Stimulated activated CD8-positive, alpha-beta memory T cell treated with anti-CD3 and anti-CD28 coated beads, Interleukin-15, amount 100 ng/mL, for 1 hour (primary cell): ENCODE results near the gene LYSMD2.

ENCODE experiments used
- DNase-seq: peaks from one replicate; pipeline ENCODE4 v3.0.0-alpha.2; 2020; ENCODE audit warnings: low read depth

LYSMD2 gene

DNA sequence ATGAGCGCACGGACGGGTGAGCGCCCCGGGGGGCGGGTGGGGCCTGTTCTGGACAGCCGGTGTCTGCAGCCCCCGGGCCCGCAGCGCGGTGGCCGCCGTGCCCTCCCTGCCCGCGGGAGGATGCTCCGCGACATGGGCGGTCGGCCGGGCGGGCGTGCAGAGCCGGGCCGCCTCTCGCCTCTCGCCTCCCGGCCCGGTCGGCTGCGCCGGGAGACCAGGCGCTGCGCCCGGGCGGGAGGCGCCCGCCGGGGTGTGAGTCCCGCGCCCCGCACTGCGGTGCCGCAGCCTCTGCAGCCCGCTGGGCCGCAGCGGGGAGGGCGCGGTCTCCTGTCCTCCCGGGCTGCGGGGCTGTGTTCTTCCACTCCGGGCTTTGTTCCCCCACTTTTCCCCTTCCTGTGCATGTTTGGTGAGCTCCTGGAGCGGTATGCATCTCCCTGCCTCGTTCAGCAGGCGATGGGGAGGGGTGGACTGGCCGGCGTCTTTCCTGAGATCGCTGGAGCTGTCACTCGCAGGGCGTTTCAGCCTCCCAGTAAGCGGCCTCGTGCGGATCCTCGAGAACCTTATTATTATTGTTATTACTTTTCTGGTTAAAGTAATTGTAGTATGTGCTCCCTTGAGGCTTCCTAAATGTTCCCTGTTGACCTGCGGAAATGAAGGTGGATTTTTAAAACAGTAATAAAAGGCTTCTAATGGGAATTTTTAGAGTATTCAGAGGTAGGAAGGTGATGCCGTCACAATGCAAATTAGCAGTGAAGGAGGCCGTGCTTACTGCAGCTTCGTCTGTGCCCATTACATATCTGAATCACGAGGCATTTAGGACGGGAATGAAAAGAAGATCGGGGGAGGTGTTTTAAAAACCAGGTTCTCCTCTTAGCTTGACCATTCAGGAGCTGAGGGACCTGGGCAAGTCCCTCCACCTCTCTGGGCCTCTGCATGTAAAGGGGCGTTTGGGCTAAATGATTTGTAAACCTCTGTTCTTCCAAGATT, 14.5 kb upstream of the LYSMD2 start:
- no peak for DNase-seq

DNA sequence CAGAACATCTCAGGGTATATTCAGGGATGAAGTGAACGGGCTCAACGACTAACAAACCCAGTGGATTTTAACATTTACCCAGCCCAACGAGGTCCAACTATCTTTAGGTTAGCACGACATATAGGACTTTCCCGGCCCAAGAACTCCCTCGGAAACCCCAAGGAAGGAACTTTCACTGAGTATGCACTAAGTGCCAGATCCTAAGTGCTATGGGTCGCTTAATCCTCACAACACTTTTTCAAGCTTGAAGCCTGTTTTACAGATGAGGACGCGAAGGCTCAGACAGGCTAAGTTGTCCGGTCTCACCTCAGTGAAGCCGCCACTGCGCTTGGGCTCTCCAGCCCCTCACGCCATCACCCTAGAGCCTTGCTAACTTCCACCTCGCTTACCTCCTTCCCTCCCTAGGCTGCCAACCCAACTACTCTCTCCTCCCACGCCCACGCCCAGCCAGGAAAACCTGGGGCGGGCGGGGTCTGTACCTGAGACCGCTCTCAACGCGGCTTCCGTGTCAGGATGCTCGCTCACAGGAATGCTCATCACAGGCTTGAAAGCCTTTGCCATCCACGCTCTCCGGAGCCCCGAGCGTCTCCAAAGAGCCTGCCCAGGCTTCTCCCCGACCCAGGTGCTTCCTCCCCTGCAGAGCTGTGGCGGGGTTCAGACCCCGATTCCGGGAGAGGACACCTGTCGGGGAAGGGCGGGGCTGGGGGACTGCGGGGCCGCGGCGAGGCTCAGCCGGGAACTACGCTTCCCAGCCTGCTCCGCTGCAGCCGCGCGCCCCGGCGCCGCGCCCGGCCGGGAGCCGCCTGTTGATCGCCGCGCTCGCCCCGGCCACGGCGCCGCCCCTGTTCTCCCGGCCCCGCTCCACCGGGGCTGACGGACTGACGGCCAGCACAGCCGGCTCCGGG, 13.6 kb upstream of the LYSMD2 start, which contains the start of gene TMOD2:
Gene TMOD2 (plus strand): TSS at position 806 of the 905 bp plus-strand sequence. CDS start 14,845 bp downstream, outside the sequence.
- DNase-seq = no peak

DNA sequence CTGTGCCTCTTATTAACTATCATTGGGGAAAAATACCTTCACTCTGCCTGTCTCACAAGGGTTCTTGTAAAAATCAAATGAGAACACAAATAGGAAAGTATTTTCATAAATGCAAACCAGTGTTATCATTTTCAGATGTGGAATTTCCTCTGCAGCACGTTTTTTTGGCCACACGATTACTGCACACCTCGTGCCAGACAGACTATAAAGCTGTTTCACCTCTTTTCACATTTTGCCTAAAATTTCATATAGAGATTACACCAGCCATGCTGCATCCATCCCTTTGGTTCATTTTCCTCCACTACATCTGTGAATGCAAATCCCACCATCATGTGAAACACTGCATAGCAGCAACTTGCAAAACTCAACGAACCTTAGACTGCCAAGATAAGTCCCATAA, 12.7 kb upstream of the LYSMD2 start:
- DNase-seq = no peak

DNA sequence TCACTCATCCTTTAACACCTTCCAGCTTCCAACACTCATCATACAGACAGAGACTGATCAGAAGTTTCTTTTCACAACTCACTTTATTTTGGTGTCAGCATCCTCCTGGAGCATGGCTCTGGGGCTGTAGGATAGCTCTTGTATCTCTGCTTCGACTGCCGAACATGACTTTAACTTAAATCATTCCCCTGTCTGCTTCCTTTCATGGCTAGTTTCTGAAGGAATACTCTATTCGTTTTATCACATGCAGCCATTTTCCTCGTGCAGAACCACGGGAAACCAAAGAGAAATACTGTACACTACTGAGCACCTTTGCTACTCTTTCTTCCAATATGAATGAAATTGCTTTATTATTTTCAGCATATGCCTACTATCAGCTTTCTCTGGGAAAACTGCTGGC, 11.9 kb upstream of the LYSMD2 start:
- DNase-seq = no peak

DNA sequence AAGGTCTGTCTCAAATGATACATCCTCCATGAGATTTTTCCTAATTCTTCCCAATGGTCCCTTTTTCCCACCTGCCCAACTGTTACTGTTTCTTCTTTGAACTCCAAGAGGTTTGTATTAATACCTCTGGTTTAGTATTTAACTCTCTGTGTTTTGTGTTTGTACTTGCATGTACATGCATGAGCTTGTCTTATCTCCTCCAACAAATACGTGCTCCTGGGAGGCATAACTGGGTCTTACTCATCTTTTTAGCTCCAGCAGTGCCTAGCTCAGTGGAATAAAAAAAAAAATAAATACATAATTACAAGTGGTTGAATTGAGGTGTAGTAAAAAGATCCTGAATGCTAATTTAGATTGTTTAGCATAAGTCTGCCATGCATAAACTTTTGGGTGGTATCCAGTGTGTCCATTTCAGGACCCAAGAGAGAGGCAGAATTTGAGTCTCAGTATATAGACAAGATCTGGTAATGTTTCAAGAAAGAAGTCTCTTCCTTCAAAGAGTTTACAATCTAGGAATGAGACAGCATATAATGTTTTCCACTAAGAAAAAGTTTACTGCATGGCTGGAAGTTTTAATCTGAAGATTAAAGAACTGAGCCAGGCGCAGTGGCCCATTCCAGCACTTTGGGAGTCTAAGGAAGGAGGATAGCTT, 1.7 kb upstream of the LYSMD2 start:
- DNase-seq = no peak

DNA sequence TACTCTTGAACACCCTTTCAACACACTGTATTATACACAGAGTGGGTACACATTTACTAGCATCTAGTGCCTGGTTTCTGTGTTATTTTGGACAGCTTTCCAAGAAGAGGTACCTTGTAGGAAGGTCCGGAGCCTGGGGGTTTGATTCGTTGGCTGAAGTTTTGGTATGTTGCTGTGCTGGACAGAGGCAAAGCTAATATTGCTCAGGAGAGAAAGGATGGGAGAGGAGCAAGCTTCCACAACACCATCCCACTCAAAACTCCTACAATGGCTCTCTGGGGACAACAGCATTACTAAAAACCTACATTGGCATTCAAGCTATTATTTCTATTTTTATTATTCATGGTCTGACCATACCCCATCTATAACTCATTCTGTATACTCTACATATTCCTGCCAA, 1.1 kb upstream of the LYSMD2 start:
- DNase-seq = no peak

DNA sequence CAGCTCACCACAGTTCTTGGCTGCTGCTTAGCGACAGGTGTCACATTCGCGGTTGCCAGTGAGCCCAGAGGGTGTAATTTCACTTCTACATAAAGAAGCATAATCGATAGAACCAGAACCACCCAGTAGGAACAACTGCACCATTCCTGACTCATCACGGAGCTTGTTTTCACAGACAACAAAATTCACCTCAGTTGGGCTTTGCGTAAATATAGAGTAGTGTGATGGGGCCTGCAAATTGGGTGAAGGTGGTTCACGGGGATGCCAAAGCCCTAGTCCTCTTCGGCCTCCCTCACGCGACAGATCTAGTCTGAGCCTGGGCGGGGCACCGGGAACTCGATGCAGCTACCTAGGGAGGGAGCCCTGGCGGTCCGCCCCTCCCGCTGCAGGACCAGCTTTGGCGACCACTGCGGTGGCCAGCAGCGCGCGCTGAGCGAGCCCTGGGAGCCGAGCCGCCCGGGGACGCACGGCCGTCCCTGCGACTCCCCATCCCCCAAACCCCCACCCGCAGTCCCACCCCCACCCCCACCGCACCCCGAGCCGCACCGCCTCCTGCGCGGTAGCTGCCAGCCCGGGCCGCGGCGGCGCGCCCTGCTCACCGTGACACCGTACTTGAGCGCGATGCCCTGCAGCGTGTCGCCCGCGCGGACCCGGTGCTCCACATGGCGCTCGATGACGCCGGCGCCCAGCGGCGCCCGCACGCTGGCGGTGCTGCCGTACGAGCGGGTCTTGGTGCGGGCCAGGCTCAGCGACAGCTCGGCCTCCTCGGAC, 519 bp downstream of the LYSMD2 start:
- peak; percentile 18 for DNase-seq

DNA sequence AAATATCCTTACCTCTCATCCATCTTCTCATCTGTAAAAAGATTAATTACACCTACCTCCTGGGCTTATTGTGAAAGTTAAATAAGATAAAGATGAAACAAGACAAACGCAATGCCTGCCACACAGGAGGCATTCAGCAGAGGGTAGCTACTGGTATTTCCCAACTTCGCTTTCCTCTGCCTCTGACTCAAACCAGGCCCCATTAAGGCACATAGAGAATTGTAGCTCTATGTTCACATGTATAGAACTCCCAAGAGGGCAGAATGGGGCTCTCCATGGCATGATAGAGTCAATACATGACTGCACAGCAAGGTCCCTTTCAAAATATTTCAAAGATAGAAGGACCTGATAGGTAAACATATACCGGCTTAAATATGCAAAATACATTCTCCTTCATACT, 1.4 kb downstream of the LYSMD2 start:
- DNase-seq = no peak

DNA sequence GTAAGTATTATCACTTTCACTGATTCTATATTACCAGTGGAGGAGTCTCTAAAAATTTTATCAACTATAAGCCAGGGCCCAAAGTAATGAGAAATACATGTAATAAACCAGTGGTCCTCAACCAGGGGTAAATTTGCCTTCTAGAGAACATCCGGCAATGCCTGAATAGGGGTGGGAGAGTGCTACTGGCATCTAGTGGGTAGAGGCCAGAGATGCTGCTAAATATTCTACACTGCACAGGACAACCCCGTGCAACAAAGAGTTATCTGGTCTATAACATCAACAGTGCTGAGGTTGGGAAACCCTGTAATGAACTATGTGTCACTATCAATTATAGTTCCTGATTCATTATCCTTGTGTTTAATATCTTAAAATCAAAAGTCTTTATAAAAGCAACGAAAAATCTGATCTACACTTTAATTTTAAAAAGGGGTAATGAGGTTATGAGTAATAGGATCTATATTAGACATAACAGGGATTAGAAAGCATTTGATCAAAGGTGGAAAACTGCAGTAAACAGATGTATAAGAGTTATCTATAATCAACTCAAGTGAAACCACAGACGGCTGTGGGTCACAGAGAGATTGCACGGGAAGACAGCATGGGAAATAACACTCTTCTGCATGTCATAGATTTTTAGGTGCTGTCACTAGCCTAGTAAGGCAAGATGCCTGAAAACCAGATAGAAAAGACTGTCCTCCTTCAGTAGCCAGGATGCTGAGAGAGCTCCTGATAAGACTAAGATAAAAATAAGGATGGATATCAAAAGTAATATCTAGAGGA, 2.0 kb downstream of the LYSMD2 start:
- no peak for DNase-seq

DNA sequence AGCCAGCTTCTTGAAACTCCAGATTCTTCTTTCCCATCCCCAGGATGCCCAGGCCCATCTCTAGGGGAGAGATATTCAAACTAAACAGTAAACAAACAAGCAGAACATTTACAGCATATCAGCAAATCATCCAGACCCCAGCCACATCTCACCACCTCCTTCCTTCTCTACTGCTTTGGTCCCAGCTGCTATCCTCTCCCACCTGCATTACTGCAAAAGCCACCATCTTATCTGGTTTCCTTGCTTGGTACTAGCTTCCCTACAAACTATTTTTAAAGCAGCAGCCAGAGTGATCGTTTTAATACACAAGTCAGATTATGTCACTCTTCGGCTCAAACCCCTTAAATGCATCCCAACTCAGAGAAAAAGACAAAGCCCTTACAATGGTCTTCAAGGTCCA, 4.8 kb downstream of the LYSMD2 start:
- no peak for DNase-seq

DNA sequence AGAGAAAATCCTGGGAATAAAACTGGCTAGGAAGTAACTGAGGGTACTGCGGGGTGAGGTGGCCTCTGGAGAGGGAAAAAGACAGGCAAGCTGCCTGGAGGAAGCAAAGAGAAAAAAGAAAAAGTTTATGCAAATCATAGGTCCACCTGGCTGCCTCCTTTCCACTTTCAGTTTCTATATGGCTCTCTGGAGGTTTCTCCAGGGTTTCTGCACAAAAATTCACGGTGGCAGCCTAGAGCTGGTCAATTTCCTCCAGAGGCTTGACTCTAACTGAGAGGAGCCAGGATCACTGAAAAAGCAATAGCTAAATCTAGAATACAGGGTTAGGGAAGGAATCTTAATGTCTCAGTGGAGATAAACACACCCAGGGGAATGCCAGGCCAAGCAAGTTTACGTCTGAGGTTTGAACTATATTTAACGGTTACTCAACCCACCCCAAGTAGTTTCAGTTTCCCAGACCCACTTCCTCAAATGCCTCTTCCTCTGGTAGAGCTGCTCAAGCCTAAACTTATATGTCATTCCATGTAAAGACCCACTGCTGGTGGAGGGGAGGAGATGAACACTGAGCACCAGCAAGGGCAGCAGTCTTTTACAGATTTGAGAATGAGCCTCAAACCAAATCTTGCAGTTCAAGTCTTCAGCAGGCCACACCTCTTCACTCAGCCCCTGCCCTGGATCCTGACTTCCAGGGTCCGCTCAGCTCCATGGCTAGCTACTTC, 5.7 kb downstream of the LYSMD2 start:
- DNase-seq = no peak

DNA sequence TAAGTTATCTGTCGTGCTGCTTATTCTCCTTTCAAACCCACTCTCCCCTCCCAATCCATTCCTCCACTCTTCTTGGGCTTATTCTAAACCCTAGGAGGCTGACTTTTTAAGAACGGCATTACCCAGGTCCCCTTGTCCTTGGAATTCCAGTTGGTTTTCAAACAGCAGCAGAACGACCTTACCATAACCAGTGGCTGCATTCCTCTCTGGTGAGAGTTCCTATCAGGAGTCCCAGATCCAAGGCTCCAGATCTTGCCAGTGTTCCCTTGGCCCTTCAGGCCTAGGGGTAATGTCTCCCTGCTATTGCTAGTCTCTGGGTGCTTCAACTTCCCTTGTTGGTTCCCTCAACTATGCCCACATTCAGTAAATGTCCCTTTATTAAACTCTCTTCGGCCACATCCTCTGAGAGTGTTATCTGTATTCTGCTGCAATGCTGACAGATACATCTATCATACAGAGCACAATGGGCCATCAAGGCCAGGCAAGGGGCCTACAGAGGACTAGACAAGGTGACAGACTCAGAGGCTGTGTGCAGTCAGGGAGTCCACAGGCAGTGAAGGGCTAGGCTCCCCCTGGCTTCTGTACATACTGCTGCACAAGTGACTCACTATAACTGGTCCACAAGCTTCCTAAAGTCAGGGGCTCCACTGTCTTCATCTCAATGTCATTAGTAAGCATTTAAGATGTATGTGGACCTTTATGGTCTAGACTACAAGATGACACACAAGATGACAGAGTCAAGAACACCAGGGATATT, 10.1 kb downstream of the LYSMD2 start:
- DNase-seq = no peak

DNA sequence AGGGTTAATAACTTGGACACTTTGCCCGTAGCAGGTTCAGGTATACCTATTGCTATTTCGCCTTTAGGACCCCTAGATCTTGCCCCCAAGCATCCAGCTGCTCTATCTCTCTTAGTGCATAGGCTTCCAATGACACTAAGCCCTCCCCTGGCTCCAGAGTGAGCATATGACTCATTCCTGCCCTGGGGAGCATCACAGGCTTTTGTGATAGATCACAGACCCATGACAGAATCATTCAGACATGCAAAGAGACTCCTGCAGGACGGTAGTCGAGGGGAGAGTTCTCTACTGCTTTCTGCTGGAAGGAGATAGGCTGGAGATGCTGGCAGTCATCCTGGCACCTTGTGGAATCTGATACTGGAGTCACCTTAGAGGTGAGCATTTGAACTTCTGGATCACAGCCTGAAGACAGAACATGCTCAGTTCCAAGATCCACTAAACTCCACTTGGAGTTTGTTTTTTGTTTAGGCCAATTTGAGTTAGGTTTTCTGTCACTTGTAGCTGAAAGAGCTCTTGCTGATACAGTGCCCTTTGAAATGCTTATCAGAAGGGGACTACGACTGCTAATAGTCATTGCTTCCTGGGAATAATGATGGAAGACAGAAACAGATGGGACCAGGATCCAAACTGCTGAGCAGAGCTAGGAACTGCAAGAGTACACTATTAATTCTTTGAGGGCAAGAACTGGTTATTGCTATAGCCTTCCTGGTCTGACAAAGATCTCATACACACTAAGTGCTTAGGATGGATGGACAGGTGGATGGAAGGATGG, 11.0 kb downstream of the LYSMD2 start:
- peak; percentile 12 for DNase-seq

DNA sequence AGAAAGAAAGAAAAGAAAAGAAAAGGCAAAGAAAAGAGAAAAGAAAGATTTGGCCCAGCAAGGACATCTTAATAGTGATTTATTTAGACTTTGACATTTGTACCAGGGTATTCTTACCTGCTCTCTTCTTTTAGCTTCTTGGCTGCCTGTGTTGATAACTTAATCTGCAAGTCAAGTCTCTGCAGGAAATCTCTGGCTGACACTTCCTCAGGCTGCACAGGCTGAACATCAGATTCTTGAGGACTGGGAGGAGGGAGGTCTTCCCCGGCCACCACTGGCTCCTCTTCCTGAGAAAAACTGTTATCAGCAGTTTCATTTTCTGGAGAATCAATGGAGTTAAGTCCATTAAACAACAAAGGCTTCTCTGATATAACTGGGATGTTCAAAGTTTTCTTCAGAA, 12.8 kb downstream of the LYSMD2 start:
- DNase-seq = no peak

DNA sequence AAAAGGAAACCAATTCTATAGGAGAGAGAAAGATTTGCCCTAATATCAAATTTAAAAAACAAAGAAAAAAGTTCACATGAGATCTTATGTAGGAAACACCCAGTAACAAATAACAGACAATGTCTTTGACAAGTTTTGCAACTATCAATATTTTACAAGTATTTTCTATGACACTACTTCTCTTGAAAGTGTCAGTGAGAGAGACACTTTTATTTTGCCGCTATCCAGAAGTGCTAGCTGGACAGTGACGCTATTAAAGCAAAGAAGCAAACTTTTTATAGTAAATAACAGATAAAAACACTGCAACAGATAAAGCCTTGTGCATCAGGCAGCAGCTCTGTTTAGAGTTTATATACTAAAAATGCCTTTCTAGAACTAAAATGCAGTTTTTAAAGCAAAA, 13.3 kb downstream of the LYSMD2 start:
- DNase-seq = no peak

DNA sequence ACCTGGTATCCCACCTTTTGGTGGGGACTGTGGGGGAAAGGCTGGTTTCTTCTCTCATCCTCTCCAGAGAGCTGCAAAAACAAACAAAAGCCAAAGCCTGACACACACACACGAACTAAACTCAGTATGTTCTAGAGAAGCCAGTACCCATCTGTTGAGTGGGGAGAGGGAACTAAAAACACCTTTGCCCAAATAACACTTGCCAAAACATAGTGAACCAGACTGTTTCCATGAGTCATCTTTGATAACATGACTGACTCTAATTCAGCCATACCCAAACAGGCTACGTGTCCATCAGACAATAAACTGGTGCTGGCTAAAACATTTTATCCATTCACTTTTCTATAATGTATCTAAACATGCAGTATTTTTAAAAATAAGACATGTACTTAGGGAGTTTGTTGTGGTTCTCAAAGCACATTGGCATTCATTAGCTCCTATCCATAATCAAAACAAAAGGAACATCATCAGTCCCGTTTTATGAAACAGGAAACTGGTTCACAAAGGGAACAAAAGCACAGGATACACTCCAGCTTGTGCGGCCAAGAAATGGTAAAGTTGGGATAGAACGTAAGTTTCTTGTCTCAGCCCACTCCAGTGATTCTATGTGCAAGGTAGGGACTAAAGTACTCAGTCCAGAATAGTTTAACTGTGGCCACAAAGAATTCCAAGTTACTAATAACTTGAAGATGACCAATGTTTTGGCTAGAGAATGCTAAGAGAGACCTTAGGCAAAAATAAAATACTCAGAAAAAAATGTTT, 16.1 kb downstream of the LYSMD2 start:
- no peak for DNase-seq

DNA sequence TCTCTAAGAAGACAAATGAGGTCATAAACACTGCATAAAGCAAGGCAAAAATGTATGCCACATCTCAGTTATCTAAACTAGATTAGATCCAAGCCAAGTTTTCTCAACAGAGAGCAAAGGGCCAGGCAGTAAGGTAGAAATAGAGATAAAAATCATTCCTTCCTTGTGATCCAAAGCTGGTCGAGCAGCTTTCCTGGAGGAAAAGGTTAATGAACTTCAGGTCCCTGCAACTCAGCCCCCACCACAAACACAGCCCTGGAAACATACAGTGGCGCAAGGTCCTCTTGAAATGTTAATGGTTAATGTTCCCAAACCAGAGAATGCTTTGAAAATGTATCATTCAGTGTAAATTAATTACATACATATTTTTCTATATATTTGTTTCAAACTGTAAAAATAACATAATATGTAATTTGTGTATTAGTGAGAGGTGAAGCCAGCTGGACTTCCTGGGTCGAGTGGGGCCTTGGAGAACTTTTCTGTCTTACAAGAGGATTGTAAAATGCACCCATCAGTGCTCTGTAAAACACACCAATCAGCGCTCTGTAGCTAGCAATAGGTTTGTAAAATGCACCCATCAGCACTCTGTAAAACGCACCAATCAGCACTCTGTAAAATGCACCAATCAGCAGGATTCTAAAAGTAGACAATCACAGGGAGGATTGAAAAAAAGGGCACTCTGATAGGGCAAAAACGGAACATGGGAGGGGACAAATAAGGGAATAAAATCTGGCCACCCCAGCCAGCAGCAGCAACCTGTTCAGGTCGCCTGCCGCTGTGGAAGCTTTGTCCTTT, 17.1 kb downstream of the LYSMD2 start:
- no peak for DNase-seq
